Measurements from ENCODE around the gene TMEM109. TPM values are rescaled to one million over a fixed set of nuclear protein-coding genes. Genes with fewer than 3 reads are reported as not detected.

TMEM109 gene, protein sequence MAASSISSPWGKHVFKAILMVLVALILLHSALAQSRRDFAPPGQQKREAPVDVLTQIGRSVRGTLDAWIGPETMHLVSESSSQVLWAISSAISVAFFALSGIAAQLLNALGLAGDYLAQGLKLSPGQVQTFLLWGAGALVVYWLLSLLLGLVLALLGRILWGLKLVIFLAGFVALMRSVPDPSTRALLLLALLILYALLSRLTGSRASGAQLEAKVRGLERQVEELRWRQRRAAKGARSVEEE
- total RNA-seq = 127 TPM

DNA sequence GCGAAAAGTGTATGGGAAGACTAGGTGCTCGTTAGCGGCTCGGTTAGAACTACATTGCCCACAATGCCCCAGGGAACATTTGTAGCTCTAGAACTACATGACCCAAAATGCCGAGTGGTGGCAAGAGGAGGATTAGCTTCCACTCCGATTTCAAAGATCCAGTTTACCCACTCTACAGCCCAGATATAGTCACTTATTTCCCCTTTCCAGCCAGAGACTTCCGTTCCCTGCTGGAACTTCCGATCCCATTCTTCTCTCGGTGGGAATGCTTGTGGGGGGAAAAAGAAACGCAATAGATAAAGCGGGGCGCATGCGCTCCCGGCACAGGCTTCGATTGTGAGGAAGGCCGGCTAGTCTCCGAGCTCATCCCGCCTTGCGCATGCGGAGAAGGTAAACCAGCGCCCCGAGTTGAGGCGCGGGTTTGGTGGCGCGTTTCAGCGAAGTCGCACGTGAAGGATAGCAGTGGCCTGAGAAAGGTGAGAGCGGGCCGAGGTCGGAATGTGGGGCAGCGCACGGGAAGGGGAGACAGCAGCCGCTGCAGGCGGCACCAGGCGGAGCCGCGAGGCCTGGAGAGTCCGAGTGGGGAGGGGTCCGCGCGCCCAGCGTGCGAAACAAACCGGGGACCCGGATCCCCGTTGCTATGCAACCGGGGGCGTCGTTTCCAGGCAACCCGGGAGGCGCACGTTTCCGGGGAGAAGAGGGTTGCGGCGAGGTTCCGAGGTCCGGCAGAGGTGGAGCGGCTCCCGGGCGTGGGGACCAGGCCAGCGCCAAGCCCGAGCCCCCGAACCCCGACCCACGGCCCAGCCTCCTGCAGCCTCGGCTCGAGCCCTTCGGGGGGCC is at the start of gene TMEM109:
TSS of gene TMEM109 (plus strand) at position 366 of the 840 bp plus-strand sequence. CDS start 5,536 bp downstream, outside the sequence.
- Histone ChIP-seq H3K4me3 (peak within 1 kb of the TSS; percentile 94 to 96), H3K36me3 (no peaks in the 10 kb centered on the region), H3K4me1 (peaks cover 48% of the 10 kb centered on the region), H3K9me3 (no peaks in the 10 kb centered on the region), H3K27me3 (no peaks in the 10 kb centered on the region), H3K27ac (peak within 1 kb of the TSS; percentile 93)
- intact Hi-C loops (cut with DNase I) = no loop called here
- TF ChIP-seq, protein P1, sequence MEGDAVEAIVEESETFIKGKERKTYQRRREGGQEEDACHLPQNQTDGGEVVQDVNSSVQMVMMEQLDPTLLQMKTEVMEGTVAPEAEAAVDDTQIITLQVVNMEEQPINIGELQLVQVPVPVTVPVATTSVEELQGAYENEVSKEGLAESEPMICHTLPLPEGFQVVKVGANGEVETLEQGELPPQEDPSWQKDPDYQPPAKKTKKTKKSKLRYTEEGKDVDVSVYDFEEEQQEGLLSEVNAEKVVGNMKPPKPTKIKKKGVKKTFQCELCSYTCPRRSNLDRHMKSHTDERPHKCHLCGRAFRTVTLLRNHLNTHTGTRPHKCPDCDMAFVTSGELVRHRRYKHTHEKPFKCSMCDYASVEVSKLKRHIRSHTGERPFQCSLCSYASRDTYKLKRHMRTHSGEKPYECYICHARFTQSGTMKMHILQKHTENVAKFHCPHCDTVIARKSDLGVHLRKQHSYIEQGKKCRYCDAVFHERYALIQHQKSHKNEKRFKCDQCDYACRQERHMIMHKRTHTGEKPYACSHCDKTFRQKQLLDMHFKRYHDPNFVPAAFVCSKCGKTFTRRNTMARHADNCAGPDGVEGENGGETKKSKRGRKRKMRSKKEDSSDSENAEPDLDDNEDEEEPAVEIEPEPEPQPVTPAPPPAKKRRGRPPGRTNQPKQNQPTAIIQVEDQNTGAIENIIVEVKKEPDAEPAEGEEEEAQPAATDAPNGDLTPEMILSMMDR (IDR thresholded peaks at IDR 0.05) = peak in 1 of 3 experiments; percentile 35
- peak; percentile 93 to 96 for TF ChIP-seq POLR2AphosphoS5 (IDR thresholded peaks at IDR 0.05; ENCODE audit: insufficient read depth in 1 of 2, low read depth in 1 of 2)
- peak in 1 of 2 donors; percentile 20 for TF ChIP-seq POLR2A (IDR thresholded peaks at IDR 0.05)
- no peak for DNase-seq (ENCODE audit: extremely low spot score in 2 of 2)

DNA sequence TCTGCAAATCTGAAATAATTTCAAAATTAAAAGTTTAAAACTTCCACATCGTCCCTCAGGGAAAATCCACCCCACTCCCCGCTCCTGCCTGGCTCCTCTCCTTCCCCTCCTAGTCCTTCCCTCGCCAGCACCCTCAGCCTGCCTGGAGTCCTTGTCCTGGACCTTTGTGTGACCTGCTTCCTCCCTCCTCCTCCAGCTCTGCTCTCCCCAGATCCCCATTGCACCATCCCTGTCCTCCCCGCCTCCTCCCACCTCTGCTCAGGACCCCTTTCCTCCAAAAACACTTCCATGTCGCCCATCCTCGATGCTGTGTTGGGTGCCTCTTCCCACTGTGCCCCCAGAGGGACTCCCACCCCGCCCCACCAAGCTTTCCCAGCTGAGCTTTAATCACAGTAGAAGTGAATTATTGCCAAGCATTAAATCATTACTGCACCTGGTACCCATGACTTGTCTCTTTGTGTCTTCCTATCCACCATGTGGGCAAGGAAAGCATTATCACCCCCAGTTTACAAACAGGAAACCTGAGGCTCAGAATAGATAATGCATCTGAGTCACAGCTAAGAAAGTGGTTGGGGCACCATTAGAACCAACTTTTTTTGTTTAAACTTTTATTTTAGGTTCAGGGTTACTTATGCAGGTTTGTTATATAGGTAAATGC is 49.0 kb upstream of the TMEM109 start:
- TF ChIP-seq, protein P1 (IDR thresholded peaks at IDR 0.05) = no peak
- TF ChIP-seq POLR2AphosphoS5 (IDR thresholded peaks at IDR 0.05; ENCODE audit: insufficient read depth in 1 of 2, low read depth in 1 of 2) (no peak), POLR2A (IDR thresholded peaks at IDR 0.05) (no peak)

DNA sequence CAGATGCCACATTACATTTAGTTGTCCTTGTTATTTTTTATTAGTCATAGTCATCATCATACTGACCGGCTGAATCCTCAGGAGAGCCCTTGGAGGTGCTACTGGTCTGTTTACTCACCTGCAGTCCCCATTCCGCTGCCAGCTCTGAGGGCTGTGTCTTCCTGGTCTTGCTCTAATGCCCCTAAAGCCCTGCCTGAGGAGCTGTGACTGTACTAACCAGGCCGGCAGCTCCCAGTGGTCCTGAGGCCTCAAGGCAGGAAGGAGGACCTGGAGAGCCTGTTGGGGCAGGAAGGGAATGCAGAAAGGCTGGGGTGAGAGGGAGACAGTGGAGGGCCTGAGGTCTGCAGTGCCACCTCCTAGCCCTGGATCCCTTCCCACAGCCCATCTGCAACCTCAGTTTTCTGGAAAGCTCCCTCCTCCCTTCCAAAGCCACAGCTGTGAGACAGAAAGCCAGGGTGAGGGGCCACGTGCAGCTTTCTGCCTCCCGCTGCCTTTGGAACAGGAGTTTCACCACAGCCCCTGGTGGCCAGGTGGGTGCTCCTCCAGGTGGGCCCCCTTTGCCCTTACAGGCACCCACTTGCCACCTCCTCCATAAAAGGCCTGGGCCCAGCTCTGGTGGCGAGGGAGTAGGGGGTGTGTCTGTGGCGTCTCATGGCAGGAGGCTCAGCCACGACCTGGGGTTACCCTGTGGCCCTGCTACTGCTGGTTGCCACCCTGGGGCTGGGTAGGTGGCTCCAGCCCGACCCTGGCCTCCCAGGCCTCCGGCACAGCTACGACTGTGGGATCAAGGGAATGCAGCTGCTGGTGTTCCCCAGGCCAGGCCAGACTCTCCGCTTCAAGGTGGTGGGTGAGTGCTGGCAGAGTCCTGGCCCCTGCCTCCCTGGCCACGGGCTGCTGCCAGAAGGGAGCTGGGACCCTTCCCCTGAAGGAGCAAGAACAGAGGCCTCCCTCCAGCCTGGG is 46.8 kb upstream of the TMEM109 start, which contains the start of gene ZP1:
TSS of gene ZP1 (plus strand) at position 632 of the 960 bp plus-strand sequence. CDS start at position 652, 20 bp downstream.
- no peaks in the 10 kb centered on the region for H3K27me3 ChIP-seq
- intact Hi-C loops (cut with DNase I) = no loop called here
- H3K27ac ChIP-seq = no peak within 1 kb of the TSS
- H3K9me3 ChIP-seq = no peaks in the 10 kb centered on the region
- peaks cover 12% of the 10 kb centered on the region for H3K4me1 ChIP-seq
- DNase-seq (ENCODE audit: extremely low spot score in 2 of 2) = no peak
- no peak for TF ChIP-seq POLR2A (IDR thresholded peaks at IDR 0.05)
- no peak within 1 kb of the TSS for H3K4me3 ChIP-seq
- H3K36me3 ChIP-seq = no peaks in the 10 kb centered on the region

More for the DNA sequence above, 49.0 kb upstream of the TMEM109 start:
- no peak overlapping the region for H3K27ac ChIP-seq
- H3K36me3 ChIP-seq = no peaks in the 10 kb centered on the region
- H3K27me3 ChIP-seq = no peaks in the 10 kb centered on the region
- no peak overlapping the region for H3K4me3 ChIP-seq
- no peaks in the 10 kb centered on the region for H3K9me3 ChIP-seq
- intact Hi-C loops (cut with DNase I) = no loop called here
- no peak for DNase-seq (ENCODE audit: extremely low spot score in 2 of 2)
- no peaks in the 10 kb centered on the region for H3K4me1 ChIP-seq

DNA sequence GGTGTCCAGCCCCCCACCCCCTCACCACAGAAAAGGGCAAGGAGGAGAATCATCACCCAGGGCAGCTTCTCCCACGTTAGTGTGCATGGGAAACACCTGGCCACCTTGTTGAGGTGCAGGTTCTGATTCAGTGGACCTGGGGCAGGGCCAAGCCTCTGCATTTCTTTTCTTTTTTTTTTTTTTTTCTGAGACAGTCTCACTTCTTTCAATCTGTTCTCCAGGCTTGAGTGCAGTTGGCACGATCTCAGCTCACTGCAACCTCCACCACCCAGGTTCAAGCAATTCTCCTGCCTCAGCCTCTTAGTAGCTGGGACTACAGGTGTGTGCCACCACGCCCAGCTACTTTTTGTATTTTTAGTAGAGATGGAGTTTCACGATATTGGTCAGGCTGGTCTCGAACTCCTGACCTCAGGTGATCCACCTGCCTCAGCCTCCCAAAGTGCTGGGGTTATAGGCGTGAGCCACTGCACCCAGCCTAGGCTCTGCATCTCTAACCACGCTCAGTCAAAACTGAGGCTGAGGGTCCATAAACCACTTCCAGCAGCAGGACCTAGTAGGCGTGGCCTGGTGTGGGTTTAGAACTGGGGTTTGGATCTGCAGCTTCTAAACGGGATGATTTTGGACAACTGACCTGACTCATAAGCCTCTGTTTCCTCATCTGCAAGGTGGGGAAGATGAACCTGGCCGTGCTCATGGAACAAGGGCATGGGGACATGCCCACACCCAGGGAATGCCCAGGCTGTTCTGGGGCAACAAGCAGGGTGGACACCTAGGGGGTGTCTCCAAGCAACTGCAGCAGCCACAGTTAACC is 45.9 kb upstream of the TMEM109 start:
- TF ChIP-seq, protein P1 (IDR thresholded peaks at IDR 0.05) = no peak
- no peak for TF ChIP-seq POLR2AphosphoS5 (IDR thresholded peaks at IDR 0.05; ENCODE audit: insufficient read depth in 1 of 2, low read depth in 1 of 2)
- TF ChIP-seq POLR2A (IDR thresholded peaks at IDR 0.05) = no peak
- Histone ChIP-seq H3K9me3 (no peaks in the 10 kb centered on the region), H3K27me3 (no peaks in the 10 kb centered on the region), H3K4me3 (no peak overlapping the region), H3K36me3 (no peaks in the 10 kb centered on the region), H3K4me1 (peaks cover 20% of the 10 kb centered on the region), H3K27ac (no peak overlapping the region)
- intact Hi-C loops (cut with DNase I) = no loop called here
- DNase-seq (ENCODE audit: extremely low spot score in 2 of 2) = no peak
